ENCODE measurements around the gene NWD2. TPM values are rescaled to one million over a fixed set of nuclear protein-coding genes. Genes with fewer than 3 reads are reported as not detected.

Gene NWD2
- polyA plus RNA-seq, 3 donors = not detected

DNA sequence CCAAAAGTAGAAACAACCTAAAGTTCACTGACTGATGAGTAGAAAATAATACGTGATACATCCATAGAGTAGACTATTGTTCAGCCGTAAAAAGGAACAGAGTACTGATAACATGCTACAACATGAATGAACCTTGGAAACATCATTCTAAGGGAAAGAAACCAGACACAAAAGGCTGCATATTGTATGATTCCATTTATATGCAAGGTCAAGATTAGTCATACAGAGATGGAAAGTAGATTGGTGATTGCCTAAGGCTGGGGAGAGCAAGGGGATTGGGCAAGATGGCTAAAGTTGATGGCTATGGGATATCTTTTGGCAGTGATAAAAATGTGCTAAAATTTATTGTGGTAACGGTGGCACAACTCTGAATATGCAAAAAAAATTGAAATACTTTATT, 232.6 kb downstream of the NWD2 start:
- Mint-ChIP-seq H3K36me3 (no peaks in the 10 kb centered on the region), H3K4me1 (peaks cover 40% of the 10 kb centered on the region), H3K9me3 (peaks cover 0 to 3% (median 0%) of the 10 kb centered on the region in 7 donors), H3K4me3 (no peak overlapping the region), H3K27me3 (ENCODE audit: low read depth in 3 of 3) (peaks cover 0 to 3% (median 1%) of the 10 kb centered on the region in 3 donors), H3K27ac (no peak overlapping the region)
- no peaks in the 10 kb centered on the region for H3K9me3 ChIP-seq (replicated peaks in 1 of 2; ENCODE audit: control insufficient read depth in 1 of 2, insufficient read depth in 1 of 2, low read length in 2 of 2)
- H3K79me2 ChIP-seq (ENCODE audit: insufficient read depth, low read length) = no peaks in the 10 kb centered on the region
- WGBS (ENCODE audit: insufficient coverage) = no CpG with 5 or more reads among the region's 3 CpGs
- no peak overlapping the region for H3K4me3 ChIP-seq (replicated peaks in 1 of 3; ENCODE audit: low read depth in 2 of 3, low read length in 3 of 3)
- H3K4me2 ChIP-seq (replicated peaks; ENCODE audit: extremely low read depth, low read length, poor library complexity, severe bottlenecking) = no peak overlapping the region
- no peaks in the 10 kb centered on the region for H3K36me3 ChIP-seq (replicated peaks in 1 of 2; ENCODE audit: control insufficient read depth in 1 of 2, insufficient read depth in 2 of 2, low read length in 2 of 2)
- intact Hi-C loops (cut with micrococcal nuclease) = no loop called here
- no peak overlapping the region for H2AFZ ChIP-seq (ENCODE audit: insufficient read depth, low read depth, low read length, poor library complexity, severe bottlenecking)
- no peak for DNase-seq
- no peaks in the 10 kb centered on the region for H3K27me3 ChIP-seq (ENCODE audit: control insufficient read depth in 2 of 2, insufficient read depth in 2 of 2, low read length in 2 of 2)
- no peak overlapping the region for H3K27ac ChIP-seq (ENCODE audit: low read depth in 1 of 2, low read length in 2 of 2)
- H3K4me1 ChIP-seq (ENCODE audit: control insufficient read depth in 1 of 2, insufficient read depth in 2 of 2, low read length in 2 of 2) = peaks cover 30 to 39% of the 10 kb centered on the region in 2 donors
- H3K9ac ChIP-seq (ENCODE audit: insufficient read depth, low read length, poor library complexity, severe bottlenecking) = no peak overlapping the region
- no peaks in the 10 kb centered on the region for H4K20me1 ChIP-seq (ENCODE audit: insufficient read depth, low read length)
- TF ChIP-seq, protein P1, sequence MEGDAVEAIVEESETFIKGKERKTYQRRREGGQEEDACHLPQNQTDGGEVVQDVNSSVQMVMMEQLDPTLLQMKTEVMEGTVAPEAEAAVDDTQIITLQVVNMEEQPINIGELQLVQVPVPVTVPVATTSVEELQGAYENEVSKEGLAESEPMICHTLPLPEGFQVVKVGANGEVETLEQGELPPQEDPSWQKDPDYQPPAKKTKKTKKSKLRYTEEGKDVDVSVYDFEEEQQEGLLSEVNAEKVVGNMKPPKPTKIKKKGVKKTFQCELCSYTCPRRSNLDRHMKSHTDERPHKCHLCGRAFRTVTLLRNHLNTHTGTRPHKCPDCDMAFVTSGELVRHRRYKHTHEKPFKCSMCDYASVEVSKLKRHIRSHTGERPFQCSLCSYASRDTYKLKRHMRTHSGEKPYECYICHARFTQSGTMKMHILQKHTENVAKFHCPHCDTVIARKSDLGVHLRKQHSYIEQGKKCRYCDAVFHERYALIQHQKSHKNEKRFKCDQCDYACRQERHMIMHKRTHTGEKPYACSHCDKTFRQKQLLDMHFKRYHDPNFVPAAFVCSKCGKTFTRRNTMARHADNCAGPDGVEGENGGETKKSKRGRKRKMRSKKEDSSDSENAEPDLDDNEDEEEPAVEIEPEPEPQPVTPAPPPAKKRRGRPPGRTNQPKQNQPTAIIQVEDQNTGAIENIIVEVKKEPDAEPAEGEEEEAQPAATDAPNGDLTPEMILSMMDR (IDR thresholded peaks at IDR 0.05) = no peak

DNA sequence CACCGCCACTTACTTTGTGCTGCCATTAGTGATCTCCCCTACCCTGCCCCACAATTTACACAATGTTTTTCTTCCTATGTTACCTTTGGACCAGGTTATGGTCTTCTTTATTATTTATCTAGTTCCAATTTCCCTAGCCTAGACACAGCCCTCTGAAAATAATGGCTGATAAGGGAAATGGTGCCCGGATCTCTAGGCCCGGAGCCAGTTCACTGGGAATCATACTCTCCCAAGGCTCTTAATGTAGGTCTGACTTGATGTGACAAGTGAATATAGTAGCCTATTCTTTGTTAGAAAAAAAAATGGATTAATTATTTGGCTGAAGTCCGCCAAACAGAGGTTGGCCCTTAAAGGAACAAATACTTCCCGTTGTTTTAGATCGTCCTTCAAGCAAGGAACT, 233.6 kb downstream of the NWD2 start:
- Mint-ChIP-seq H3K27me3 (ENCODE audit: low read depth in 3 of 3) (peaks cover 0 to 3% (median 0%) of the 10 kb centered on the region in 3 donors), H3K27ac (no peak overlapping the region), H3K4me1 (peaks cover 39% of the 10 kb centered on the region), H3K4me3 (no peak overlapping the region), H3K9me3 (peaks cover 0 to 9% (median 6%) of the 10 kb centered on the region in 7 donors), H3K36me3 (no peaks in the 10 kb centered on the region)
- Histone ChIP-seq H3K27me3 (ENCODE audit: control insufficient read depth in 2 of 2, insufficient read depth in 2 of 2, low read length in 2 of 2) (no peaks in the 10 kb centered on the region), H3K4me3 (replicated peaks in 1 of 3; ENCODE audit: low read depth in 2 of 3, low read length in 3 of 3) (no peak overlapping the region), H2AFZ (ENCODE audit: insufficient read depth, low read depth, low read length, poor library complexity, severe bottlenecking) (no peak overlapping the region), H3K9me3 (replicated peaks in 1 of 2; ENCODE audit: control insufficient read depth in 1 of 2, insufficient read depth in 1 of 2, low read length in 2 of 2) (peaks cover 0 to 3% of the 10 kb centered on the region in 2 donors), H3K4me2 (replicated peaks; ENCODE audit: extremely low read depth, low read length, poor library complexity, severe bottlenecking) (no peak overlapping the region), H4K20me1 (ENCODE audit: insufficient read depth, low read length) (no peaks in the 10 kb centered on the region), H3K36me3 (replicated peaks in 1 of 2; ENCODE audit: control insufficient read depth in 1 of 2, insufficient read depth in 2 of 2, low read length in 2 of 2) (no peaks in the 10 kb centered on the region), H3K4me1 (ENCODE audit: control insufficient read depth in 1 of 2, insufficient read depth in 2 of 2, low read length in 2 of 2) (peaks cover 29 to 39% of the 10 kb centered on the region in 2 donors), H3K9ac (ENCODE audit: insufficient read depth, low read length, poor library complexity, severe bottlenecking) (no peak overlapping the region), H3K27ac (ENCODE audit: low read depth in 1 of 2, low read length in 2 of 2) (no peak overlapping the region), H3K79me2 (ENCODE audit: insufficient read depth, low read length) (no peaks in the 10 kb centered on the region)
- TF ChIP-seq, protein P1 (IDR thresholded peaks at IDR 0.05) = no peak
- no peak for DNase-seq
- no CpG with 5 or more reads among the region's 6 CpGs for WGBS (ENCODE audit: insufficient coverage)
- intact Hi-C loops (cut with micrococcal nuclease) = no loop called here
